ENCODE measurements around the gene CABP7.

- no peak for TF ChIP-seq CTCF (IDR thresholded peaks at IDR 0.05)
- TF ChIP-seq POLR2AphosphoS5 (IDR thresholded peaks at IDR 0.05; ENCODE audit: low read depth, low read length), result no peak
These were observed 2.8 kb upstream of the CABP7 start for GRCh38 chr22:29716814-29717545.

Data from Panc1 (cell line).